ENCODE measurements around the gene MS4A10. TPM values are rescaled to one million over a fixed set of nuclear protein-coding genes. Genes with fewer than 3 reads are reported as not detected.

The MS4A10 gene
- total and polyA plus RNA-seq, 10 donors: not detected

DNA sequence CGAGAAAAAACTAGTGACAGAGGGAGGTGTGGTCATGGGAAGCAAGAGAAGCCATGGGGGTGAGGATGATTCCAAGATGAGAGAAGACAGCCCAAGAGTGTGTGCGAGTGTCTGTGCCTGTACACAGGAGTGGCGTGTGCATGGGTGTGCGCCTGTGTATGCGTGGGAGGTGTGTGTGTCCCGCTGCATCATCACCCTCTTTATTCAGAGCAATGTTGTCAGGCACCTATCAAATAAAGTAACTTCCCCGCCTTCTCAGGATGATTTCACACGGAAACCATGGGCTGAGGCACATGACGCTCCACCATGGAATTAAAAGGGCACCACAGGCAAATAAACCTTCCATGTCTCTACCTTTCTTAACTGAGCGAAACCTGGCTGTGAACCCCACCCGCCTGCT is 24.6 kb downstream of the MS4A10 start:
- TF ChIP-seq POLR2AphosphoS5 (IDR thresholded peaks at IDR 0.05) (no peak), POLR2A (IDR thresholded peaks at IDR 0.05) (no peak)
- TF ChIP-seq, protein P1, sequence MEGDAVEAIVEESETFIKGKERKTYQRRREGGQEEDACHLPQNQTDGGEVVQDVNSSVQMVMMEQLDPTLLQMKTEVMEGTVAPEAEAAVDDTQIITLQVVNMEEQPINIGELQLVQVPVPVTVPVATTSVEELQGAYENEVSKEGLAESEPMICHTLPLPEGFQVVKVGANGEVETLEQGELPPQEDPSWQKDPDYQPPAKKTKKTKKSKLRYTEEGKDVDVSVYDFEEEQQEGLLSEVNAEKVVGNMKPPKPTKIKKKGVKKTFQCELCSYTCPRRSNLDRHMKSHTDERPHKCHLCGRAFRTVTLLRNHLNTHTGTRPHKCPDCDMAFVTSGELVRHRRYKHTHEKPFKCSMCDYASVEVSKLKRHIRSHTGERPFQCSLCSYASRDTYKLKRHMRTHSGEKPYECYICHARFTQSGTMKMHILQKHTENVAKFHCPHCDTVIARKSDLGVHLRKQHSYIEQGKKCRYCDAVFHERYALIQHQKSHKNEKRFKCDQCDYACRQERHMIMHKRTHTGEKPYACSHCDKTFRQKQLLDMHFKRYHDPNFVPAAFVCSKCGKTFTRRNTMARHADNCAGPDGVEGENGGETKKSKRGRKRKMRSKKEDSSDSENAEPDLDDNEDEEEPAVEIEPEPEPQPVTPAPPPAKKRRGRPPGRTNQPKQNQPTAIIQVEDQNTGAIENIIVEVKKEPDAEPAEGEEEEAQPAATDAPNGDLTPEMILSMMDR (IDR thresholded peaks at IDR 0.05 in 8 of 11, conservative IDR thresholded peaks at IDR 0.05 in 3 of 11): no peak
- DNase-seq: no peak
- no peaks in the 10 kb centered on the region for H3K9me3 ChIP-seq
- H3K36me3 ChIP-seq: no peaks in the 10 kb centered on the region
- 83 to 94% (median 89%) methylated on average over 11 of the region's 11 CpGs for WGBS, 5 donors
- no peak overlapping the region for H3K27ac ChIP-seq
- H3K4me3 ChIP-seq: no peak overlapping the region
- peaks cover 0 to 7% (median 0%) of the 10 kb centered on the region in 6 donors for H3K4me1 ChIP-seq
- intact Hi-C loops (cut with DNase I; ENCODE audit: low total_unique reads): no loop called here
- H3K27me3 ChIP-seq (replicated peaks in 1 of 7): peaks cover 0 to 18% (median 0%) of the 10 kb centered on the region in 7 donors

DNA sequence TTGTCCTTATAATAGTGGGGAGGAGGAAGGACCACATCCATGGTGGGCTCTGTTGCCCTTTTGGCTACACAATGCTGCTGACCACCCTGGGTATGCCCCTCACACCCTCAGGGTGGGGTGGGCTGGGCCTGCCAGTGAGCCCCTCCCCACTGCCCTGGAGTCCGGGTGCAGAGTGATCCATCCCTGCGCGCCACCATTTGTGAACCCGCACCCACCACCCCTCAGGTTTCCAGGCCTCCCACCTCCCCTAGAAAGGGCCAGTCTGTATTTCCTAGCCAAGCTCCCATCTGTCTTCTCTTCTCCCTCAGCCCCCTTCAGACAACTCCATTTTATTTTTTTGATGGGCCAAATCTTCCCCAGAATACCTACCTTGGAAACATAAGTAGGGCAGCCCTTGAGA is 25.0 kb downstream of the MS4A10 start:
- Histone ChIP-seq H3K36me3 (no peaks in the 10 kb centered on the region), H3K9me3 (no peaks in the 10 kb centered on the region), H3K4me3 (no peak overlapping the region), H3K27ac (no peak overlapping the region), H3K27me3 (replicated peaks in 1 of 7) (peaks cover 0 to 18% (median 0%) of the 10 kb centered on the region in 7 donors), H3K4me1 (peaks cover 0 to 7% (median 0%) of the 10 kb centered on the region in 6 donors)
- no peak for DNase-seq
- TF ChIP-seq POLR2AphosphoS5 (IDR thresholded peaks at IDR 0.05) (no peak), POLR2A (IDR thresholded peaks at IDR 0.05) (no peak)
- TF ChIP-seq, protein P1 (IDR thresholded peaks at IDR 0.05 in 8 of 11, conservative IDR thresholded peaks at IDR 0.05 in 3 of 11): no peak
- intact Hi-C loops (cut with DNase I; ENCODE audit: low total_unique reads): no loop called here
- WGBS, 5 donors: 93 to 100% (median 95%) methylated on average over 4 of the region's 4 CpGs

- WGBS, 5 donors: 12 to 23% (median 18%) methylated on average over 8 of the region's 8 CpGs
- DNase-seq: no peak
- TF ChIP-seq POLR2AphosphoS5 (IDR thresholded peaks at IDR 0.05) (no peak), POLR2A (IDR thresholded peaks at IDR 0.05) (no peak)
- TF ChIP-seq, protein P1 (IDR thresholded peaks at IDR 0.05 in 8 of 11, conservative IDR thresholded peaks at IDR 0.05 in 3 of 11): no peak
- Histone ChIP-seq H3K9me3 (no peaks in the 10 kb centered on the region), H3K27me3 (replicated peaks in 1 of 7) (peaks cover 0 to 18% (median 0%) of the 10 kb centered on the region in 7 donors), H3K4me1 (peaks cover 0 to 7% (median 0%) of the 10 kb centered on the region in 6 donors), H3K27ac (no peak overlapping the region), H3K4me3 (no peak overlapping the region), H3K36me3 (no peaks in the 10 kb centered on the region)
- intact Hi-C loops (cut with DNase I; ENCODE audit: low total_unique reads): no loop called here
These were observed 25.4 kb downstream of the MS4A10 start for GRCh38 chr11:60810569-60810968.

DNA sequence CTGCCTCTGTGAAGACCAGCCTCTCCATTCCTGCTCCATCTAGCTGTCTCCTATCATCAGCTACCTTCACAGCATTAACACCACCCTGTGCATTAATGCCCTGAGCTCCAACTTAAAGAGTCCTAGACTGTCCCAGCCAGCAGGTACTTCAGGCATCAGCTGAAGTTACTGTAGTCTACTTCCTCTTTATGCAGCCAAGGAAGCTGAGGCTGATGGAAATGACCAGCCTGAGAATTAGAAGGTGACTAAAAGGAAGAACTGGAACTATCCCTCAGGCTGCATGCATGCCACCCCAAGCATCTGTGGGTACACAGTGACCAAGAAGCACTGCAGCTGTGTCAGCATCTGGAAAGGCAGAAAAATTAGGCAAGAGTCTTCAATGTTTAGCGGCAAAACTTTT is 28.2 kb downstream of the MS4A10 start:
- Histone ChIP-seq H3K36me3 (no peaks in the 10 kb centered on the region), H3K27me3 (replicated peaks in 1 of 7) (peaks cover 0 to 18% (median 0%) of the 10 kb centered on the region in 7 donors), H3K27ac (no peak overlapping the region), H3K9me3 (peaks cover 0 to 17% (median 15%) of the 10 kb centered on the region in 8 donors), H3K4me3 (no peak overlapping the region), H3K4me1 (peaks cover 0 to 7% (median 0%) of the 10 kb centered on the region in 6 donors)
- intact Hi-C loops (cut with DNase I; ENCODE audit: low total_unique reads): no loop called here
- no peak for TF ChIP-seq POLR2A (IDR thresholded peaks at IDR 0.05)
- TF ChIP-seq, protein P1 (IDR thresholded peaks at IDR 0.05 in 8 of 11, conservative IDR thresholded peaks at IDR 0.05 in 3 of 11): no peak
- no peak for TF ChIP-seq POLR2AphosphoS5 (IDR thresholded peaks at IDR 0.05)
- no peak for DNase-seq
- WGBS, 5 donors: 85 to 93% (median 89%) methylated on average over 1 of the region's 1 CpG

All from spleen (tissue), 11 donors.